Panc1 (cell line): ENCODE results near the gene ARID4B. TPM values are rescaled to one million over a fixed set of nuclear protein-coding genes. Genes with fewer than 3 reads are reported as not detected.

Experiments used
- ATAC-seq: fragments of 200-7000 bp; cut with Tn5 transposase; 2 replicates; pipeline ENCODE4 v1.9.1; 2020; ENCODE audit warnings: mild to moderate bottlenecking, moderate library complexity
- BruUV-seq: library from RNA; stranded (reverse); fragments of 400-500 nt; replicated peaks from 2 replicates; lab custom pipeline; 2021; lab: Mats Ljungman, UMichigan
- CTCF ChIA-PET: fragments of 300-600 bp; sonication (Branson Sonifier 250); formaldehyde crosslinking; loops from one replicate; lab custom pipeline; 2022; ENCODE audit warnings: antibody characterized with exemption; lab: Charles Lee
- POLR2A ChIA-PET: fragments of 300-600 bp; sonication (Branson Sonifier 250); formaldehyde crosslinking; loops from one replicate; lab custom pipeline; 2022; ENCODE audit warnings: antibody characterized with exemption; lab: Charles Lee
- DNase-seq: peaks from one replicate; pipeline ENCODE4 v3.0.0-alpha.2; 2010; ENCODE audit warnings: low read depth, low spot score
- H3K27ac ChIP-seq: 2 replicates; pipeline ENCODE4 v1.5.1; 2011; ENCODE audit warnings: mild to moderate bottlenecking, low read length, inconsistent platforms
- H3K27me3 ChIP-seq: fragments of 200-500 bp; sonication (Bioruptor generic); 2 replicates; pipeline ENCODE4 v1.6.0; 2014; ENCODE audit warnings: low read length, inconsistent platforms; ENCODE audit not compliant: control insufficient read depth, insufficient read depth
- H3K36me3 ChIP-seq: fragments of 200-500 bp; sonication (Bioruptor generic); 2 replicates; pipeline ENCODE4 v1.5.1; 2014; ENCODE audit warnings: inconsistent platforms, mild to moderate bottlenecking, low read length, moderate library complexity; ENCODE audit not compliant: control insufficient read depth, insufficient read depth
- H3K4me1 ChIP-seq: 2 replicates; pipeline ENCODE4 v1.5.1; 2011; ENCODE audit warnings: inconsistent platforms, mild to moderate bottlenecking, low read length, moderate library complexity; ENCODE audit not compliant: control insufficient read depth, insufficient read depth
- H3K4me3 ChIP-seq, 2 experiments: 2 replicates each; pipeline ENCODE4 v1.5.1; 2011 to 2012; ENCODE audit warnings: low read depth in 2 of 2, low read length in 2 of 2, mild to moderate bottlenecking in 2 of 2, inconsistent platforms in 1 of 2, moderate library complexity in 1 of 2
- H3K9me3 ChIP-seq: fragments of 200-500 bp; sonication (Bioruptor generic); 2 replicates; pipeline ENCODE4 v1.5.1; 2014; ENCODE audit warnings: low read depth, mild to moderate bottlenecking, inconsistent platforms, low read length, moderate library complexity; ENCODE audit not compliant: control insufficient read depth, insufficient read depth
- CTCF ChIP-seq: fragments of 450-650 bp; IDR thresholded peaks from 2 replicates; pipeline ENCODE4 v1.5.1; 2017; ENCODE audit warnings: mild to moderate bottlenecking
- POLR2AphosphoS5 ChIP-seq: IDR thresholded peaks from 2 replicates; pipeline ENCODE4 v1.6.1; 2012; ENCODE audit warnings: mild to moderate bottlenecking, low read depth, low read length, moderate library complexity
- SIN3A ChIP-seq: IDR thresholded peaks from 2 replicates; pipeline ENCODE4 v1.6.1; 2012; ENCODE audit warnings: low read depth, mild to moderate bottlenecking, low read length, moderate library complexity, borderline replicate concordance; ENCODE audit not compliant: insufficient read depth
- TCF7L2 ChIP-seq: IDR thresholded peaks from 2 replicates; pipeline ENCODE4 v1.6.1; 2011; ENCODE audit warnings: mild to moderate bottlenecking, low read depth, low read length, inconsistent platforms
- in situ Hi-C: cut with HindIII; loops from 2 replicates; pipeline ENCODE4 v1.10.0; 2016; ENCODE audit warnings: low sequenced_read_pairs, low pct_unique_long_range_greater_than_20kb
- intact Hi-C: fragments of 100-400 bp; cut with micrococcal nuclease; formaldehyde crosslinking; loops from one replicate; pipeline ENCODE4 v1.10.0; 2022; ENCODE audit not compliant: unreplicated experiment
- total RNA-seq: library from RNA; stranded (reverse); gene quantifications from one replicate; pipeline ENCODE4 v1.2.1, GENCODE V29; 2021; ENCODE audit not compliant: unreplicated experiment
- TF ChIP-seq, protein P1 (sequence below), 2 experiments: IDR thresholded peaks; 2 replicates each; pipeline ENCODE4 v1.6.1; 2011 to 2012; ENCODE audit warnings: low read depth in 2 of 2, control low read depth in 1 of 2, low read length in 1 of 2, mild to moderate bottlenecking in 1 of 2, moderate library complexity in 1 of 2; ENCODE audit not compliant: insufficient read depth in 1 of 2

The ARID4B gene
- total RNA-seq, 1 experiment from 2014 or later, result 37.5 TPM

DNA sequence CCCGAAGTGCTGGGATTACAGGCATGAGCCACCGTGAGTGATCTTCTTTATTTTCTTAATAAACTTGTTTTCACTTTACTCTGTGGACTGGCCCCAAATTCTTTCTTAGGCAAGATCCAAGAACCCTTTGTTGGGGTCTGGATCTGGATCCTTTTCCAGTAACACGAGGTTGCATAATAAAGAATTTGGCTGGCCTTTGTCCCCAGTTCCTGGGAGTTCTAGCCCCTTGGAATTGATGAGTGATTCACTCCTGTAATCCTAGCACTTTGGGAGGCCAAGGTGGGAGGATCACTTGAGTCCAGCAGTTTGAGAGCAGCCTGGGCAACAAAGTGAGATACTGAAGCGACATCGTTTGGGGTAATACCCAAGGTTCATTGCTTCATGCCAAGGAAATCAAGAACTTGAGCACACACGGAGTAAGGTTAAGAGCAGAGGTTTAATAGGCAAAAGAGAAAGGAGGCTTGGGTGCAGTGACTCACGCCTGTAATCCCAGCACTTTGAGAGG, 197.2 kb downstream of the ARID4B start:
- in situ Hi-C loops, result no loop called here
- ATAC-seq, result no peak
- Histone ChIP-seq H3K36me3 (peaks cover 23% of the 10 kb centered on the region), H3K27ac (no peak overlapping the region), H3K27me3 (no peaks in the 10 kb centered on the region), H3K9me3 (no peaks in the 10 kb centered on the region), H3K4me1 (peaks cover 12% of the 10 kb centered on the region), H3K4me3 (no peak overlapping the region)
- POLR2A ChIA-PET, result interaction anchor here (0.7 kb wide), 1 partner anchor 26 kb away, joined by 3 read pairs; no protein-coding TSS in a partner anchor
- intact Hi-C loops, result no loop called here
- CTCF ChIA-PET, result interaction anchor here (0.6 kb wide), 1 partner anchor 498 kb away, joined by 7 read pairs; no protein-coding TSS in a partner anchor
- no peak for DNase-seq
- no TSS peak for BruUV-seq
- TF ChIP-seq POLR2AphosphoS5 (no peak), SIN3A (no peak), TCF7L2 (no peak)

GRCh38 chr1:235129774-235130570, 198.0 kb downstream of the ARID4B start:
- CTCF ChIA-PET, result interaction anchor here (0.6 kb wide), 1 partner anchor 499 kb away, joined by 7 read pairs; no protein-coding TSS in a partner anchor
- H3K27me3 ChIP-seq, result no peaks in the 10 kb centered on the region
- no peak for ATAC-seq

More at GRCh38 chr1:235129774-235130570, 198.0 kb downstream of the ARID4B start:
- BruUV-seq, result no TSS peak
- in situ Hi-C loops, result no loop called here
- Histone ChIP-seq H3K9me3 (no peaks in the 10 kb centered on the region), H3K4me1 (peaks cover 12% of the 10 kb centered on the region), H3K36me3 (peaks cover 18% of the 10 kb centered on the region), H3K4me3 (no peak overlapping the region), H3K27ac (peak overlapping the region; percentile 97)
- DNase-seq, result no peak
- TF ChIP-seq TCF7L2 (no peak), SIN3A (no peak), CTCF (no peak), POLR2AphosphoS5 (peak; percentile 36; the same call in 1 of the 2 replicates)
- TF ChIP-seq, protein P1, sequence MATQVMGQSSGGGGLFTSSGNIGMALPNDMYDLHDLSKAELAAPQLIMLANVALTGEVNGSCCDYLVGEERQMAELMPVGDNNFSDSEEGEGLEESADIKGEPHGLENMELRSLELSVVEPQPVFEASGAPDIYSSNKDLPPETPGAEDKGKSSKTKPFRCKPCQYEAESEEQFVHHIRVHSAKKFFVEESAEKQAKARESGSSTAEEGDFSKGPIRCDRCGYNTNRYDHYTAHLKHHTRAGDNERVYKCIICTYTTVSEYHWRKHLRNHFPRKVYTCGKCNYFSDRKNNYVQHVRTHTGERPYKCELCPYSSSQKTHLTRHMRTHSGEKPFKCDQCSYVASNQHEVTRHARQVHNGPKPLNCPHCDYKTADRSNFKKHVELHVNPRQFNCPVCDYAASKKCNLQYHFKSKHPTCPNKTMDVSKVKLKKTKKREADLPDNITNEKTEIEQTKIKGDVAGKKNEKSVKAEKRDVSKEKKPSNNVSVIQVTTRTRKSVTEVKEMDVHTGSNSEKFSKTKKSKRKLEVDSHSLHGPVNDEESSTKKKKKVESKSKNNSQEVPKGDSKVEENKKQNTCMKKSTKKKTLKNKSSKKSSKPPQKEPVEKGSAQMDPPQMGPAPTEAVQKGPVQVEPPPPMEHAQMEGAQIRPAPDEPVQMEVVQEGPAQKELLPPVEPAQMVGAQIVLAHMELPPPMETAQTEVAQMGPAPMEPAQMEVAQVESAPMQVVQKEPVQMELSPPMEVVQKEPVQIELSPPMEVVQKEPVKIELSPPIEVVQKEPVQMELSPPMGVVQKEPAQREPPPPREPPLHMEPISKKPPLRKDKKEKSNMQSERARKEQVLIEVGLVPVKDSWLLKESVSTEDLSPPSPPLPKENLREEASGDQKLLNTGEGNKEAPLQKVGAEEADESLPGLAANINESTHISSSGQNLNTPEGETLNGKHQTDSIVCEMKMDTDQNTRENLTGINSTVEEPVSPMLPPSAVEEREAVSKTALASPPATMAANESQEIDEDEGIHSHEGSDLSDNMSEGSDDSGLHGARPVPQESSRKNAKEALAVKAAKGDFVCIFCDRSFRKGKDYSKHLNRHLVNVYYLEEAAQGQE (IDR thresholded peaks at IDR 0.05; ENCODE audit: insufficient read depth in 1 of 2, low read depth in 2 of 2, low read length in 1 of 2), result no peak
- intact Hi-C loops, result no loop called here
- POLR2A ChIA-PET, result interaction anchor here (0.7 kb wide), 1 partner anchor 26 kb away, joined by 3 read pairs; no protein-coding TSS in a partner anchor
